ENCODE measurements around the gene GIGYF2. TPM values are rescaled to one million over a fixed set of nuclear protein-coding genes. Genes with fewer than 3 reads are reported as not detected.

The GIGYF2 gene
- total RNA-seq, 1 donor from 2014 or later: 59.9 TPM

DNA sequence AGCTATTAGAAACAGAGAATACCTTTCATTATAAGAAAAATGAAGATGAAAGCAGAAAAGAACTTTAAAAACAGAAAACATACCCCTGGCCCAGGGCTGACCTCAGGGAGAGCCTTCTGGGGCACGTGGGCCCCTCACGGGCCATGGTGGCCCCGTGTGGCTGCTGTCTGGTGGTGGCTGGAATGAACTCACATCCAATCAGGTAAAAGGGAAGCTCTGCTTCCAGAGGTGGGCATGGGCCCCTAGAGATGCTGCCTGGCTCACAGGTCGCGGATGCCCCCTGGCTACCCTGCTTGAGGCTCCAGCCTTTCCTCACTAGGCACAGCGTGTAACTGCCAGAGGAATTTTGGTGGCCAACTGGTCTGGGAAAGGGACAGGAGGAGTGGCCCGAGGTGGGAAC is 189.5 kb downstream of the GIGYF2 start:
- no peak overlapping the region for H3K27ac ChIP-seq (replicated peaks)
- no peaks in the 10 kb centered on the region for H3K9me3 ChIP-seq (replicated peaks)
- intact Hi-C loops (cut with micrococcal nuclease): no loop called here
- H3K27me3 ChIP-seq (ENCODE audit: low read depth): peaks cover 69% of the 10 kb centered on the region
- peaks cover 7% of the 10 kb centered on the region for H3K4me1 ChIP-seq
- TF ChIP-seq CTCF (IDR thresholded peaks at IDR 0.05; ENCODE audit: borderline replicate concordance): no peak
- DNase-seq: no peak
- H3K4me3 ChIP-seq: no peak overlapping the region
- no peaks in the 10 kb centered on the region for H3K36me3 ChIP-seq

DNA sequence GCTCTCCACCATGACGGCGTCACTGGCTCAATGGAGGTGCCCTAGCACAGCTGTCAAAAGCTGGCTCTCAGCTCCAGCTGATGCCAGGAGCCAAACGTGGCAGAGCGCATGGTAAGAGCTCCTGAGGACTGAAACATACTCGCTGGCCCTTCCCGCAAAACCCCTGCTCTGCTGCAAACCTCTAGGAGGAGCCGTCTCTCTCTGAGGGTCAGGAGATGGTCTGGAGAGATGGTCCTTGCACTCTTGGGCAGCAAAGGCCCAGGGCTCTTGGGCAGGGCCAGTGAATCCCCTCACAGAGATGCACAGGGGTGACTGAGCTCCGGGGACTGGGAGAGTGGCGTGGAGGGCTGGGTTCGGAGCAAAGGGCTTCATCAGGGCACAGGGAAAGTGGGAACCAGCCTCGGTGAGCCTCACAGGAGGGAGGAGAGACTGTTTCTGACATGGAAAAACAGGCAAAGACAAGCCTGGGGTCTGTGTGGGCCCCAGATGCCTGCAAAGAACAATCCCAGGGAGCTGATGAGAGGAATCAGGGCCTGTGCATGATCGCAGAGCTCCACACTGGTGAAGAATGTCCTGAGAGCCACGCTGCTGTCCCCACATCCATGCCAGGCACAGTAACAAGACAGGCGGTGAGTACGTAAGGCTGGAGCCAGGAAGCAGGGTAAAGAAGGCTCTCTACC is 190.2 kb downstream of the GIGYF2 start:
- Histone ChIP-seq H3K27me3 (ENCODE audit: low read depth) (peaks cover 75% of the 10 kb centered on the region), H3K36me3 (no peaks in the 10 kb centered on the region), H3K4me3 (no peak overlapping the region), H3K9me3 (replicated peaks) (no peaks in the 10 kb centered on the region), H3K4me1 (peaks cover 7% of the 10 kb centered on the region), H3K27ac (replicated peaks) (no peak overlapping the region)
- no peak for TF ChIP-seq CTCF (IDR thresholded peaks at IDR 0.05; ENCODE audit: borderline replicate concordance)
- intact Hi-C loops (cut with micrococcal nuclease): no loop called here
- no peak for DNase-seq

GRCh38 chr2:232888099-232888836 is 191.1 kb downstream of the GIGYF2 start:
- intact Hi-C loops (cut with micrococcal nuclease): no loop called here
- Histone ChIP-seq H3K4me3 (no peak overlapping the region), H3K4me1 (peaks cover 7% of the 10 kb centered on the region), H3K27me3 (ENCODE audit: low read depth) (peaks cover 85% of the 10 kb centered on the region), H3K9me3 (replicated peaks) (no peaks in the 10 kb centered on the region), H3K27ac (replicated peaks) (no peak overlapping the region), H3K36me3 (no peaks in the 10 kb centered on the region)
- DNase-seq: no peak
- no peak for TF ChIP-seq CTCF (IDR thresholded peaks at IDR 0.05; ENCODE audit: borderline replicate concordance)

DNA sequence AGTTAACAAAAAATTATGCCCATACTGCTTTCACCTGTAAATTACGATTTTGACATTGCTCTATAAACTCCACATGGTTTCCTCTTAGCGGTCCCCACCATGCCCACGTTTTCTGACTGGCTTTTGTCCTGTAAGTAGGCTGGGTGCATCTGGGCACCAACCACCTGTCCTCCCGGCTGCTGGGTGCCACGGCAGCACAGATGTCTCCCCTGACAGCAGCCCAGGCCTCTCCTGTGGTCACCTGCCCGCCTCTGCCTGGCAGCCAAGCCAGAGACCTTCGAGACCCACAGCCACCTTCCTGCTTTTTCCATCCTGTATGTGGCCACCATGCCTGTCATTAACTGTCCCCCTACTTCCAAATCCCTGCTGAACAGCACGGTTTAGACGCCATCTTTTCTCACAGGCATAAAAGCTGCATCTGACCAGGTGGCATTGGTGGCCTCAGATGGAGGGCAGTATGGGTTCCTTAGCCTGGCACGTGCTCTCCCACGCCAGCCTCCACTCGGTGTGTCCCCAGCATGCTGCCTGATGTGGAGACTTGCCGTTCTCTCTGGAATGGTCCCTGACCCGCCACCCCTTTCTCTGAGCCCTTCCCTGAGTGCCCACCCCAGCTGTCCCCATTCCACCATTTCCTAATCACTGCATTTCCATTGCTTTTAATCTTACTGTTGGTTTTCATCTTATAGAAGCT is 191.9 kb downstream of the GIGYF2 start:
- Histone ChIP-seq H3K4me1 (peaks cover 7% of the 10 kb centered on the region), H3K27ac (replicated peaks) (no peak overlapping the region), H3K36me3 (no peaks in the 10 kb centered on the region), H3K27me3 (ENCODE audit: low read depth) (peaks cover 91% of the 10 kb centered on the region), H3K9me3 (replicated peaks) (no peaks in the 10 kb centered on the region), H3K4me3 (no peak overlapping the region)
- intact Hi-C loops (cut with micrococcal nuclease): no loop called here
- no peak for DNase-seq
- TF ChIP-seq CTCF (IDR thresholded peaks at IDR 0.05; ENCODE audit: borderline replicate concordance): no peak

- peaks cover 7% of the 10 kb centered on the region for H3K4me1 ChIP-seq
- intact Hi-C loops (cut with micrococcal nuclease): no loop called here
- TF ChIP-seq CTCF (IDR thresholded peaks at IDR 0.05; ENCODE audit: borderline replicate concordance): no peak
- no peak overlapping the region for H3K4me3 ChIP-seq
- no peaks in the 10 kb centered on the region for H3K9me3 ChIP-seq (replicated peaks)
- no peak overlapping the region for H3K27ac ChIP-seq (replicated peaks)
- no peaks in the 10 kb centered on the region for H3K36me3 ChIP-seq
- peaks cover 91% of the 10 kb centered on the region for H3K27me3 ChIP-seq (ENCODE audit: low read depth)
- peak; percentile 9 for DNase-seq
Measured at GRCh38 chr2:232889876-232890401, 192.8 kb downstream of the GIGYF2 start.
